AG04450 (cell line): ENCODE data around the gene CCDC136. TPM values are rescaled to one million over a fixed set of nuclear protein-coding genes. Genes with fewer than 3 reads are reported as not detected.

Source experiments
- CTCF ChIA-PET: fragments of 300-600, 350-600 bp; formaldehyde crosslinking; extraction: SDS; loops from one replicate; lab custom pipeline; 2022; ENCODE audit warnings: antibody characterized with exemption, inconsistent platforms; lab: Charles Lee
- POLR2A ChIA-PET: fragments of 350-600 bp; formaldehyde crosslinking; extraction: SDS; loops from one replicate; lab custom pipeline; 2021; ENCODE audit warnings: antibody characterized with exemption, inconsistent platforms; lab: Yijun Ruan, JAX
- DNase-seq: peaks from one replicate; pipeline ENCODE4 v3.0.0-alpha.2; 2011; ENCODE audit warnings: low read depth, low spot score
- H3K27ac ChIP-seq: one replicate; pipeline ENCODE4 v1.5.1; 2012; ENCODE audit warnings: low read depth, low read length, control low read depth
- H3K27me3 ChIP-seq: one replicate; pipeline ENCODE4 v1.6.0; 2012; ENCODE audit warnings: low read length; ENCODE audit not compliant: control insufficient read depth, insufficient read depth
- H3K4me3 ChIP-seq: 2 replicates; pipeline ENCODE4 v1.5.1; 2011; ENCODE audit warnings: mild to moderate bottlenecking, low read depth, low read length, control low read depth
- H3K9me3 ChIP-seq: 2 replicates; pipeline ENCODE4 v1.5.1; 2012; ENCODE audit warnings: low read length; ENCODE audit not compliant: control insufficient read depth, insufficient read depth
- polyA plus RNA-seq: library from polyadenylated mRNA; depleted of rRNA; stranded (reverse); fragments of >200 nt; gene quantifications from 2 replicates; pipeline ENCODE4 v1.2.3, GENCODE V29; 2011
- TF ChIP-seq, protein P1 (sequence below): IDR thresholded peaks from 2 replicates; pipeline ENCODE4 v1.5.1; 2011; ENCODE audit warnings: low read depth, low read length, control low read depth, inconsistent platforms

The CCDC136 gene
- polyA plus RNA-seq, 1 experiment = 19.7 TPM

DNA sequence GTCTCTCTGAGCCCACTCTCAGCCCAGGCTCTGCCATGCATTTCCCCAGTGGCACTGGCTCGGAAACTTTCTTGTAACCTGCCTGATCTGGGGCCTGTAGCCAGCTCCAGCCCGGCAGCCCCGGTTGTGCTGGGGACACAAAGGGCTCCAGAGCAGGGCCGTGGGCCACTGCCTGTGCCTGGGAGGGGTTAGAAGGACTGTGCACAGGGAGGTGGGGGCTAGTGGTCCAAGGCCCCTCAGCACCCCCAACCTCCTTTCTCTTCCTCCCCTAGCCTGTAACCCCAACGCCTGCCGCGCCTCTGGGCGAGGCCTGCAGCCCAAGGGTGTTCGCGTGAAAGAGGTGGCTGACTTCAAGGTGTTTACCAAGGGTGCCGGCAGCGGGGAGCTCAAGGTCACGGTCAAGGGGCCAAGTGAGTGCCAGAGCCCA, 48.0 kb downstream of the CCDC136 start:
- Histone ChIP-seq H3K27ac (no peak overlapping the region), H3K9me3 (no peaks in the 10 kb centered on the region; the same call in 1 of the 2 replicates), H3K4me3 (no peak overlapping the region), H3K27me3 (no peaks in the 10 kb centered on the region)
- ChIA-PET CTCF (no interaction called here), POLR2A (interaction anchor here (0.6 kb wide), 1 partner anchor 120 kb away, joined by 4 read pairs; no protein-coding TSS in a partner anchor)
- TF ChIP-seq, protein P1, sequence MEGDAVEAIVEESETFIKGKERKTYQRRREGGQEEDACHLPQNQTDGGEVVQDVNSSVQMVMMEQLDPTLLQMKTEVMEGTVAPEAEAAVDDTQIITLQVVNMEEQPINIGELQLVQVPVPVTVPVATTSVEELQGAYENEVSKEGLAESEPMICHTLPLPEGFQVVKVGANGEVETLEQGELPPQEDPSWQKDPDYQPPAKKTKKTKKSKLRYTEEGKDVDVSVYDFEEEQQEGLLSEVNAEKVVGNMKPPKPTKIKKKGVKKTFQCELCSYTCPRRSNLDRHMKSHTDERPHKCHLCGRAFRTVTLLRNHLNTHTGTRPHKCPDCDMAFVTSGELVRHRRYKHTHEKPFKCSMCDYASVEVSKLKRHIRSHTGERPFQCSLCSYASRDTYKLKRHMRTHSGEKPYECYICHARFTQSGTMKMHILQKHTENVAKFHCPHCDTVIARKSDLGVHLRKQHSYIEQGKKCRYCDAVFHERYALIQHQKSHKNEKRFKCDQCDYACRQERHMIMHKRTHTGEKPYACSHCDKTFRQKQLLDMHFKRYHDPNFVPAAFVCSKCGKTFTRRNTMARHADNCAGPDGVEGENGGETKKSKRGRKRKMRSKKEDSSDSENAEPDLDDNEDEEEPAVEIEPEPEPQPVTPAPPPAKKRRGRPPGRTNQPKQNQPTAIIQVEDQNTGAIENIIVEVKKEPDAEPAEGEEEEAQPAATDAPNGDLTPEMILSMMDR = no peak
- no peak for DNase-seq

DNA sequence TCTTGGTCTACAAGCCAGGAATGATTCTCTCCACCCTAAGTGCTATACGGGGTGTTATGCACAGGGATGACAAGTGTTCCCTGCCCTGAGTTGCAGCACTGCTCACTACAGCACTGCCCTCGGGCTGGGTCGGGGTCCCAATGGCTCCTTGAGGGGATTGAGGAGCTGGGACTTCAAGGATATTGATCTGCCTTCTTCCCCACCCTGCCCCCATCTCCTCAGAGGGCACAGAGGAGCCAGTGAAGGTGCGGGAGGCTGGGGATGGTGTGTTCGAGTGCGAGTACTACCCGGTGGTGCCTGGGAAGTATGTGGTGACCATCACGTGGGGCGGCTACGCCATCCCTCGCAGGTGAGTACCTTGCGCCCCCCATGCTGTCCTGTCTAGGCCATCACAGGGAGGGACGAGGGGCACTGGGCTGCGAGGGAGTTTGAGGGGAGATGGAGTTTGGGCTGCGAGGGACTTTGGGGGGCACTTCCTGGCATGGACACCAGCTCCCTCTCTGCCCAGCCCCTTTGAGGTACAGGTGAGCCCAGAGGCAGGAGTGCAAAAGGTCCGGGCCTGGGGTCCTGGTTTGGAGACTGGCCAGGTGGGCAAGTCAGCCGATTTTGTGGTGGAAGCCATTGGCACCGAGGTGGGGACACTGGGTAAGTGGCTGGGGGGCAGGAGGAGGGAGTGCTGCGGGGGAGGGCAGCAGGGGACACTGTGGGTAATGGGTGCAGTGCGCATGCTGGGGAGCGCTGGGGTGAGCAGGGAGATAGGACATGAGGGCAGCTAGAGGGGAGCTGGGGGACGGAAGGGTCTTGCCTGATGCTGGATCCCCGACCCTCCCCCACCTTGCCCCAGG, 48.8 kb downstream of the CCDC136 start:
- no peak for DNase-seq
- POLR2A ChIA-PET = no interaction called here
- TF ChIP-seq, protein P1 = no peak
- Histone ChIP-seq H3K27ac (peak overlapping the region; percentile 11), H3K4me3 (no peak overlapping the region), H3K9me3 (no peaks in the 10 kb centered on the region; the same call in 1 of the 2 replicates), H3K27me3 (no peaks in the 10 kb centered on the region)
- CTCF ChIA-PET = no interaction called here

DNA sequence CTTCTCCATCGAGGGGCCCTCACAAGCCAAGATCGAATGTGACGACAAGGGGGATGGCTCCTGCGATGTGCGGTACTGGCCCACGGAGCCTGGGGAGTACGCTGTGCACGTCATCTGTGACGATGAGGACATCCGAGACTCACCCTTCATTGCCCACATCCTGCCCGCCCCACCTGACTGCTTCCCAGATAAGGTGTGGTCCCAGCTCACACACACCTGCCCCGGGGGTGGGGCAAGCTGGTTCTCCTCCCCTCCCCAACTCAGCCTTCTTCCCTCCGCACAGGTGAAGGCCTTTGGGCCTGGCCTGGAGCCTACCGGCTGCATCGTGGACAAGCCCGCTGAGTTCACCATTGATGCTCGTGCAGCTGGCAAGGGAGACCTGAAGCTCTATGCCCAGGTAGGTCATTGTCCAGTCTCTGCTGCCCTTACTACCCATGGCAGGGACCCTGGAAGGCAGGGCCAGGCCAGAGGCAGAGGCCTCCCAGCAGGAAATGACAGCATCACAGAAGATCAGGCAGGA, 49.5 kb downstream of the CCDC136 start:
- Histone ChIP-seq H3K27ac (no peak overlapping the region), H3K9me3 (no peaks in the 10 kb centered on the region; the same call in 1 of the 2 replicates), H3K4me3 (no peak overlapping the region), H3K27me3 (no peaks in the 10 kb centered on the region)
- DNase-seq = no peak
- POLR2A ChIA-PET = no interaction called here
- TF ChIP-seq, protein P1 = no peak
- CTCF ChIA-PET = no interaction called here

DNA sequence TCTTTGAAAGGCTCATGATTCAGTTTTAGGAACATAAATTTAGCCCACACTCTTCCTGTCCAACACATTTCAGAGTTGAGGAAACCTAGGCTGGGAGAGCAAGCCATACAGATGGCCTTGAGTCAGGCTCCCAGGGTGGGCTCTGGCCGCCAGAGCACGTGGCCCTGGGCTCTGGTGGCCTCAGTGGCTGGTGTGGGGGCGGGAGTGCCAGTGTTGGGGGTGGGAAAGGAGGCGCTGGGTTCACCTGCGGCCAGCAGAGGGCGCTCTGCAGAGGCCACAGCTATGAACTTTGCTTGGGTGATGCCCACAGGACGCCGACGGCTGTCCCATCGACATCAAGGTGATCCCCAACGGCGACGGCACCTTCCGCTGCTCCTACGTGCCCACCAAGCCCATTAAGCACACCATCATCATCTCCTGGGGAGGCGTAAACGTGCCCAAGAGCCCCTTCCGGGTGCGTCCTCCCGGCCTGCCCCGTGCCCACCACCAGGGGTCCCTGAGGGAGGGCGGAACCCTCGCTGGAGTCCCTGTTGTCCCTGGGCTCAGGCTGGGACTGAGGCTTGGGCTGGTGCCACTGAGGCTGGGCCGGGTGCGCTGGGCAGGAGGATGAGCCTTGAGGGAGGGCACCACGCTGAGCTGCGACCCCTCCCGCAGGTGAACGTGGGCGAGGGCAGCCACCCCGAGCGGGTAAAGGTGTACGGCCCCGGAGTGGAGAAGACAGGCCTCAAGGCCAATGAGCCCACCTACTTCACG, 50.3 kb downstream of the CCDC136 start:
- H3K9me3 ChIP-seq = no peaks in the 10 kb centered on the region; the same call in 1 of the 2 replicates
- H3K27me3 ChIP-seq = no peaks in the 10 kb centered on the region
- DNase-seq = no peak
- H3K27ac ChIP-seq = no peak overlapping the region
- TF ChIP-seq, protein P1 = peak; percentile 66
- H3K4me3 ChIP-seq = no peak overlapping the region
- ChIA-PET POLR2A (interaction anchor here (0.5 to 0.8 kb wide), 3 partner anchors 10 to 85 kb away, joined by 3 to 5 read pairs (median 5); no protein-coding TSS in a partner anchor), CTCF (interaction anchor here (1.0 to 1.8 kb wide), 2 partner anchors 10 to 103 kb away, joined by 3 to 14 read pairs; no protein-coding TSS in a partner anchor)
